NCI-H1105 treated with DMSO at 0.1 percent for 48 hours (cell line): ENCODE results near the gene UBE2G2.
"Not testable (repeated sequence)": the region's sequence is repeated elsewhere in the genome, so short reads cannot be mapped to it uniquely, and the experiment has no call there.

Experiments used
- DNase-seq: peaks from one replicate; lab custom pipeline; 2025; lab: John Stamatoyannopoulos, UW

UBE2G2 gene

GRCh38 chr21:44836349-44836665 lies 34.7 kb upstream of the UBE2G2 start:
- no peak for DNase-seq

- no peak for DNase-seq
Observed at GRCh38 chr21:44835647-44835973, 34.0 kb upstream of the UBE2G2 start.

GRCh38 chr21:44834951-44835646 lies 33.5 kb upstream of the UBE2G2 start:
- DNase-seq, result no peak

GRCh38 chr21:44834231-44834950 lies 32.8 kb upstream of the UBE2G2 start:
- DNase-seq, result no peak

GRCh38 chr21:44833663-44834062 lies 32.0 kb upstream of the UBE2G2 start:
- no peak for DNase-seq

- DNase-seq, result not testable (repeated sequence)
Observed at GRCh38 chr21:44832516-44833255, 31.1 kb upstream of the UBE2G2 start.

- DNase-seq, result no peak
Observed at GRCh38 chr21:44831227-44831860, 29.7 kb upstream of the UBE2G2 start.

GRCh38 chr21:44829507-44830092 lies 28.0 kb upstream of the UBE2G2 start:
- DNase-seq, result no peak

GRCh38 chr21:44828362-44829056 lies 26.9 kb upstream of the UBE2G2 start:
- no peak for DNase-seq

GRCh38 chr21:44823179-44823660 lies 21.6 kb upstream of the UBE2G2 start:
- DNase-seq, result no peak

GRCh38 chr21:44822484-44823178 lies 21.0 kb upstream of the UBE2G2 start:
- no peak for DNase-seq

GRCh38 chr21:44820851-44821250 lies 19.2 kb upstream of the UBE2G2 start:
- DNase-seq, result no peak

- DNase-seq, result no peak
Observed at GRCh38 chr21:44819283-44820243, 17.9 kb upstream of the UBE2G2 start.

GRCh38 chr21:44818640-44819011 lies 17.0 kb upstream of the UBE2G2 start:
- no peak for DNase-seq

- DNase-seq, result peak; percentile 55
Observed at GRCh38 chr21:44817914-44818639, 16.5 kb upstream of the UBE2G2 start, which contains the start of gene SUMO3. Gene SUMO3, minus strand, starts transcription at chr21:44818062. Its CDS starts 94 bp downstream, at chr21:44817968.

GRCh38 chr21:44817506-44817880 lies 15.9 kb upstream of the UBE2G2 start:
- peak; percentile 64 for DNase-seq

GRCh38 chr21:44816761-44817505 lies 15.3 kb upstream of the UBE2G2 start:
- DNase-seq, result no peak
